WI38 (cell line): ENCODE measurements around the gene NGDN.
"Not testable (repeated sequence)": the region's sequence is repeated elsewhere in the genome, so short reads cannot be mapped to it uniquely, and the experiment has no call there.

ENCODE experiments used
- H3K4me3 ChIP-seq: 2 replicates; pipeline ENCODE4 v1.5.1; 2011; ENCODE audit warnings: low read depth, mild to moderate bottlenecking, control low read depth, low read length
- CTCF ChIP-seq: IDR thresholded peaks from 2 replicates; pipeline ENCODE4 v1.5.1; 2012; ENCODE audit warnings: low read depth, mild to moderate bottlenecking, control low read depth, low read length

NGDN gene

GRCh38 chr14:23447361-23448350, 21.8 kb upstream of the NGDN start:
- TF ChIP-seq CTCF, result no peak
- H3K4me3 ChIP-seq, result no peak overlapping the region

- TF ChIP-seq CTCF, result no peak
Measured at GRCh38 chr14:23449314-23449713, 20.2 kb upstream of the NGDN start.

GRCh38 chr14:23450379-23450778, 19.1 kb upstream of the NGDN start:
- no peak for TF ChIP-seq CTCF
- H3K4me3 ChIP-seq, result no peak overlapping the region

More at GRCh38 chr14:23449314-23449713, 20.2 kb upstream of the NGDN start:
- no peak overlapping the region for H3K4me3 ChIP-seq

- no peak for TF ChIP-seq CTCF
- H3K4me3 ChIP-seq, result no peak overlapping the region
Measured at GRCh38 chr14:23452237-23452636, 17.3 kb upstream of the NGDN start.

- TF ChIP-seq CTCF, result no peak
Measured at GRCh38 chr14:23454445-23454856, 15.1 kb upstream of the NGDN start.

GRCh38 chr14:23456883-23457586, 12.5 kb upstream of the NGDN start:
- H3K4me3 ChIP-seq, result not testable (repeated sequence)
- peak; percentile 11; the same call in 1 of the 2 replicates for TF ChIP-seq CTCF

More at GRCh38 chr14:23454445-23454856, 15.1 kb upstream of the NGDN start:
- no peak overlapping the region for H3K4me3 ChIP-seq
